Brain microvascular endothelial cell (primary cell): ENCODE measurements around the gene RGS19.

Experiments
- DNase-seq: peaks from one replicate; pipeline ENCODE4 v3.0.0-alpha.2; 2020
- H3K27ac ChIP-seq: fragments of 250-450 bp; sonication (Bioruptor Pico); 2 replicates; pipeline ENCODE4 v1.5.1; 2020; ENCODE audit warnings: mild to moderate bottlenecking, moderate library complexity
- H3K27me3 ChIP-seq: fragments of 250-450 bp; sonication (Bioruptor Pico); replicated peaks from 2 replicates; pipeline ENCODE4 v1.5.1; 2020; ENCODE audit warnings: mild to moderate bottlenecking
- H3K36me3 ChIP-seq: fragments of 250-450 bp; sonication (Bioruptor Pico); replicated peaks from 2 replicates; pipeline ENCODE4 v1.5.1; 2020; ENCODE audit warnings: mild to moderate bottlenecking
- H3K4me3 ChIP-seq: 2 replicates; pipeline ENCODE4 v1.5.1; 2011; ENCODE audit warnings: low read depth, mild to moderate bottlenecking, control low read depth, low read length, moderate library complexity
- in situ Hi-C: cut with HindIII; loops from 2 replicates; pipeline ENCODE4 v1.10.0; 2017; ENCODE audit warnings: low sequenced_read_pairs, low pct_ligation_motif_present
- TF ChIP-seq, protein P1 (sequence below): IDR thresholded peaks from 2 replicates; pipeline ENCODE4 v1.5.1; 2011; ENCODE audit warnings: low read depth, mild to moderate bottlenecking, moderate library complexity, low read length, control low read depth, inconsistent platforms; ENCODE audit errors: missing control alignments

Gene RGS19

DNA sequence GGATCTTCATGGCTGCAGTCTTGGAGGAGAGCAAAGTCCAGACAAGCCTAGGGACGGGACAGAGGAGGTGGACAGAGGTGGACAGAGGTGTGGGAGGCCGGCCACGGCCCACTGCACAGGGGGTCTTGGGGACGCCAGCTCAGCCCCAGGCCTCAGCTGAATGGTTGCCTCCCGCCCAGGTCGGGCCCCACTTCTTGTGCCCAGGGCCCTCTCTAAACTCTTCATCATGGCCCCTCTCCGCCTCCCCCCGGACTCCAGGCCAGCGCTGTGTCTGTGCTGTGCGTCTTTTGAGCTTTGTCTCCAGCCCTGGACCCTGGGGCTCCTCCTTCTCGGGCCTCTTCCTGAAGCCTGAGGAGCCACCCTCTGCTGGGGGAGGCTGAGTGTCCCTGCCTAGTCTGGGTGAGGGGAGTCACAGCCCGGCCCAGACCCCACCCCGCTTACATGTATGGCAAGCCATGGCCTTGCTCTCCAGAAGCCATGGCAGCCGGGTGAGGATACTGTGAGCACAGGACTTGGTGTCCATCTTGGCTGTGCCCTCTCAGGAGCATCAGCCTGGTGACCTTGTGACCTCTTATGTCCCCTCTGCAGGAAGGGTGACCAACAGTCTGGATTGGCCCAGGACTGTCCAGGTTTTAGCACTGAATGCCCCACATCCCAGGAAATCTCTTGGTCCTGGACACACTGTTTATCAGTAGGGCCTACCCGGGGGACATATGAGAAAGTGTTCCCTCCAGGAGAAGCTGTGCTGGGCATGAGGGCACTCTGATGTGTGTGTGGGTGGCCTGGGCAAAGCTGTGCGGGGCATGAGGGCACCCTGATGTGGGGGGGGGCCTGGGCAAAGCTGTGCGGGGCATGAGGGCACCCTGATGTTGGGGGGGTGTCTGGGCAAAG lies 37.5 kb upstream of the RGS19 start:
- no peak overlapping the region for H3K27ac ChIP-seq
- H3K4me3 ChIP-seq: no peak overlapping the region
- DNase-seq: no peak
- no peaks in the 10 kb centered on the region for H3K36me3 ChIP-seq
- peaks cover 2% of the 10 kb centered on the region for H3K27me3 ChIP-seq
- TF ChIP-seq, protein P1, sequence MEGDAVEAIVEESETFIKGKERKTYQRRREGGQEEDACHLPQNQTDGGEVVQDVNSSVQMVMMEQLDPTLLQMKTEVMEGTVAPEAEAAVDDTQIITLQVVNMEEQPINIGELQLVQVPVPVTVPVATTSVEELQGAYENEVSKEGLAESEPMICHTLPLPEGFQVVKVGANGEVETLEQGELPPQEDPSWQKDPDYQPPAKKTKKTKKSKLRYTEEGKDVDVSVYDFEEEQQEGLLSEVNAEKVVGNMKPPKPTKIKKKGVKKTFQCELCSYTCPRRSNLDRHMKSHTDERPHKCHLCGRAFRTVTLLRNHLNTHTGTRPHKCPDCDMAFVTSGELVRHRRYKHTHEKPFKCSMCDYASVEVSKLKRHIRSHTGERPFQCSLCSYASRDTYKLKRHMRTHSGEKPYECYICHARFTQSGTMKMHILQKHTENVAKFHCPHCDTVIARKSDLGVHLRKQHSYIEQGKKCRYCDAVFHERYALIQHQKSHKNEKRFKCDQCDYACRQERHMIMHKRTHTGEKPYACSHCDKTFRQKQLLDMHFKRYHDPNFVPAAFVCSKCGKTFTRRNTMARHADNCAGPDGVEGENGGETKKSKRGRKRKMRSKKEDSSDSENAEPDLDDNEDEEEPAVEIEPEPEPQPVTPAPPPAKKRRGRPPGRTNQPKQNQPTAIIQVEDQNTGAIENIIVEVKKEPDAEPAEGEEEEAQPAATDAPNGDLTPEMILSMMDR: no peak
- in situ Hi-C loops: no loop called here

DNA sequence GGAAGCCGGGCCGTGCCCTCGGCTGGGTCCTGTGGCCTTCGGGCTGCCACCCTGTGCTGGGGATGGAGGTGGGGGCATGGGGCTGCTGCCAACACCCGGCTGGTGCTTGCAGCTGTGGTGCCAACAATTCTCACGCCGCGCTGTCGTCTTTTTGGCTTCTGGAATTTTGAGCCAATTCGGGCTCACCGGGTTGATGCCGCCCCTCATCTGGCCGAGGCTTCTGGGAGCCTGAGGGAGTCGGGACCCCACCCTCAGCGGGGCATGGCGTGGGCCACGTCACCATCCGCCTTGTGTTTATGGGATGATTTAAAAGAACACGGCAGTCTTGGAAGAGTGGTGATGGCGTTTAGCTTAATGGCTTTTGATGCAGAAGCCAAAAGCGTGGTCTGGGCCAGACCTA lies 36.7 kb upstream of the RGS19 start:
- Histone ChIP-seq H3K36me3 (no peaks in the 10 kb centered on the region), H3K4me3 (no peak overlapping the region), H3K27ac (no peak overlapping the region), H3K27me3 (no peaks in the 10 kb centered on the region)
- DNase-seq: no peak
- TF ChIP-seq, protein P1: no peak
- in situ Hi-C loops: no loop called here

DNA sequence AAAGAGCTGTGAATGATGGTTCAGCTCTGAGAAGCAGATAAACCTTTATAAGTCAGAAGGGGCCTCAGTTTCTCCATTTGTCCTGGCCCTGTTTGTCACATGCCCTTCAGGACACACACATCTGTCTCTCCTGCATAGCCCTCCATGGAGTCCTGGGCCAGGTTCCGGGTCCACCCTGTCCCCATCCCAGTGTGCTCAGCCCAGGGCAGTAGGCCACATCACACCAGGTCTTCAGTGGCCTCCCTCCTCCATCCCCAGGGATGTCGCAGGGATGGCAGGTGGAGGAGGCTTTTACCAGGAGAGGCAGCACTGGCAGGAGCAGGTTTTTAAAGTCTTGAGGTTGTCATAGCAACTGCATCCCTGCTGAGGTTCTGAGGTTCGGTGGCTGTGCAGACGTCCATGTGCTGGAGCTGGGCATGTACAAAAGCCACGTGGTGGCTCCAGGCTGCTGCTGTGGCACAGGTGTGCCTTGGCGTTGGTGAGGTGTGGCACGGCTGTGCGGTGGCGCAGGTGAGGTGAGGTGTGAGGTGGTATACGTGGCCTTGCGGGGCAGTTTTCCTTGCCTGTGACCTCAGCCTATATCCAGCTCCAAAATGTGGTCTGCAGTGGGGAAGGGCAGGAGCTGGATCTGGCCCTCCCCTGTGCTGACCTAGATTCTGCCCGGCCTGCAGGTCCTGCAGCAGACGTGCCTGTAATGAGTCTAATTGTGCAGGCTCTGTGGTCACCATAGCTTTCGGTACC lies 36.0 kb upstream of the RGS19 start:
- Histone ChIP-seq H3K36me3 (no peaks in the 10 kb centered on the region), H3K27me3 (no peaks in the 10 kb centered on the region), H3K4me3 (no peak overlapping the region), H3K27ac (no peak overlapping the region)
- TF ChIP-seq, protein P1: no peak
- no peak for DNase-seq
- in situ Hi-C loops: no loop called here

DNA sequence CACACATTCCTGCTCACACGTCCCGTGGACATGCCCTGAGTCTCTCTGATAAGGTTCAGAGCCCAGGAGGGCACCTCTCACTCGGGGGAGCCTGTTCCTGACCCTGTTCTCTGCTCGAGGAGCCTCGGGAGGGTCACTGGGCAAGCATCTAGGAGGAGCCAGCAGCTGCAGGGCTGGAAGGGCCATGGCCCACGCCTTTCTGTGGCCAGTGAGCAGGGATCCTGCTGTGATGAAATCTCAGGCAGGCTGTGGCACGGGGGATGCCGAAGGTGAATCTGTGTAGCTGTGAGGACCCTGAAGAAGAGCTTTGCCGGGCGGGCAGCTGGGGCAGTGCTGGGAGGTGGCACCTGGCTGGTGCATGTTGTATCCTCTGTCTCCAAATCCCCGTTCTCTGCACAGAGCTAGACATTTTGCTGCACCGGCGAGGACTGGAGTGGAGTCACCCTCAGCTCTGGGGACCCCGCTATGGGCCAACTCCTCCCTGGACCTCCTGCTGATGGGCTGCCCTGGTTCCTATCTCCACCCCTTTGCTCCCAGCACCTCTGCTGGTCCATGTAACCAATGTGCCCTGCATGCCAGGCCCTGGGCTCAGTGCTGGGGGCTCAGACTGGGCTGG lies 35.1 kb upstream of the RGS19 start:
- Histone ChIP-seq H3K27me3 (no peaks in the 10 kb centered on the region), H3K36me3 (no peaks in the 10 kb centered on the region), H3K4me3 (no peak overlapping the region), H3K27ac (no peak overlapping the region)
- no peak for DNase-seq
- in situ Hi-C loops: no loop called here
- TF ChIP-seq, protein P1: no peak

DNA sequence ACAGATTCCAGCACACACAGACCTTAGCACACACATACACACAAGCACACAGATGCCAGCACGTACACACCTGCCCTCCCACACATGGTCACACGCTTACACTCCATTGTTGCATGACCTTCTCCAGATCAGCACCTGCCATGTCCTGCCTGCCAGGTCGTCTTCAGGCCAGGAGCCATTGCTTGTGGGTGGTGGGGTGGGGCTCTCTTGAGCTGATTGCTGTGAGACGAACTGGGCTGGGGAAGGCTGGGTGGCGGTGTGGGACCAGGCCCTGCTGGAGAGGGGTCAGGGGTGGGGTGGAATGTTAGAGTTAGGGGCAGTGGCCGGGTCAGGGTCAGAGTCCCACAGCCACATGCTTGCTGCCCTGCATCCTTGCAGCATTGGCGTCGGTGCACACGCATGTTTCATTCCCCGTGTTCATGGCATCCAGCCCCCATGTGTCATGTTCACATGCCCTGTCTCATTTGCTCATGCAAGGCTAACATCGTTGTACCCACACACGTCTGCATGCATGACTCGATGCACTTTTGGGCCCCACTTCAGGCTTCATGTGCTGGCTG lies 34.6 kb upstream of the RGS19 start:
- H3K27me3 ChIP-seq: no peaks in the 10 kb centered on the region

More for the DNA sequence above, 34.6 kb upstream of the RGS19 start:
- no peak for DNase-seq
- Histone ChIP-seq H3K4me3 (no peak overlapping the region), H3K36me3 (no peaks in the 10 kb centered on the region), H3K27ac (no peak overlapping the region)
- TF ChIP-seq, protein P1: no peak
- in situ Hi-C loops: no loop called here
